RWPE2 (cell line): Measurements from ENCODE around the gene TERF2IP.
A peak's percentile ranks its signal among the peaks of the same experiment; 100 is the strongest.

Source experiments
- ATAC-seq: fragments of 200-7000 bp; cut with Tn5 transposase; 3 replicates; pipeline ENCODE4 v1.9.1; 2021; ENCODE audit warnings: low read depth
- DNase-seq: peaks from one replicate; pipeline ENCODE4 v3.0.0-alpha.2; 2020; ENCODE audit warnings: low spot score
- H3K27ac ChIP-seq: fragments of 450-650 bp; 2 replicates; pipeline ENCODE4 v1.5.1; 2017; ENCODE audit warnings: mild to moderate bottlenecking; ENCODE audit not compliant: poor library complexity, severe bottlenecking
- H3K27me3 ChIP-seq: fragments of 250-450 bp; sonication (Bioruptor Pico); 2 replicates; pipeline ENCODE4 v1.5.1; 2021; ENCODE audit warnings: mild to moderate bottlenecking, moderate library complexity; ENCODE audit not compliant: insufficient read depth, poor library complexity, severe bottlenecking
- H3K36me3 ChIP-seq: fragments of 250-450 bp; sonication (Bioruptor Pico); 2 replicates; pipeline ENCODE4 v1.5.1; 2020; ENCODE audit warnings: low read depth, mild to moderate bottlenecking, moderate library complexity
- H3K4me1 ChIP-seq: fragments of 250-450 bp; sonication (Bioruptor Pico); 2 replicates; pipeline ENCODE4 v1.5.1; 2021; ENCODE audit warnings: mild to moderate bottlenecking, moderate library complexity; ENCODE audit not compliant: insufficient read depth, poor library complexity, severe bottlenecking
- H3K4me3 ChIP-seq: fragments of 250-450 bp; sonication (Bioruptor Pico); 2 replicates; pipeline ENCODE4 v1.5.1; 2021; ENCODE audit warnings: mild to moderate bottlenecking, moderate library complexity; ENCODE audit not compliant: severe bottlenecking
- H3K9me3 ChIP-seq: fragments of 250-450 bp; sonication (Bioruptor Pico); 2 replicates; pipeline ENCODE4 v1.5.1; 2021; ENCODE audit warnings: mild to moderate bottlenecking, moderate library complexity; ENCODE audit not compliant: severe bottlenecking
- TF ChIP-seq, protein P1 (sequence below): fragments of 450-650 bp; IDR thresholded peaks from one replicate; pipeline ENCODE4 v1.5.1; 2017; ENCODE audit warnings: mild to moderate bottlenecking, moderate library complexity; ENCODE audit not compliant: poor library complexity, severe bottlenecking

The TERF2IP gene

DNA sequence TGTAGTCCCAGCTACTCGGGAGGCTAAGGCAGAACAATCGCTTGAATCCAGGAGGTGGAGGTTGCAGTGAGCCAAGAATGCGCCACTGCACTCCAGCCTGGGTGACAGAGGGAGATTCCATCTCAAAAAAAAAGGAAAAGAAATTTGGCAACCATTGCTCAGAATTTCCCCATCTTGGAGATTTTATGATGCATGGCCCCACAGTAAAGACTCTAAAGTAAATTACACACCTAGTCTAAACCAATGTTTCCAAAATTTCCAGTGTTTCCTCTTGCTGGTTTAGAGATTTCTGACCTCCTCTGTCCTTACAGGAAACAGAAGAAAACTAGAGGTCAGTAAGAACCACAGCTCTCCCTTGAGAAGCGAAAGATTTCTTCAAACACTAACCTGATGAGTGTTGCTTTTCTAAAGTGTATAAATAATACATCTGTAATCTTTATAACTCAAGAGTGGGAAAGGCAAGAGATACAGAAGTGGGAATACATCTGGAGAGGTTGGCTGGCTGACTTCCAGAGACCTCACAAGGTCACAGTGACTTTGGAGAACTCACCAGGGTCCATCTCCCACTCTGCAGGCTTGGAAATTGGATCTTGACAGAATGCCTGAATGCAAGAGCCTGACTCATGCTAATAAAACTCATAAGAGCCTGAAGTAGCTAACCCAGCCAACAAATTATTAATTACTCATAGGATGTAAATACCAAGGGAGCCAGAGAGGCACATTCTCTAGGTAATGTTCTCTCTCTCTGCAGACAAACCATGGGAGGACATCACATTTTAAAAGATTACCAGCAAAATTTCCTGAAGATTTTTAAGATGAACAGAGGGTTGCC lies 33.3 kb upstream of the TERF2IP start:
- Histone ChIP-seq H3K4me3 (no peak overlapping the region), H3K36me3 (peaks cover 90% of the 10 kb centered on the region), H3K27ac (peak overlapping the region; percentile 71), H3K27me3 (no peaks in the 10 kb centered on the region), H3K9me3 (no peaks in the 10 kb centered on the region), H3K4me1 (peaks cover 12% of the 10 kb centered on the region)
- peak; percentile 93 for ATAC-seq
- DNase-seq = no peak
- TF ChIP-seq, protein P1, sequence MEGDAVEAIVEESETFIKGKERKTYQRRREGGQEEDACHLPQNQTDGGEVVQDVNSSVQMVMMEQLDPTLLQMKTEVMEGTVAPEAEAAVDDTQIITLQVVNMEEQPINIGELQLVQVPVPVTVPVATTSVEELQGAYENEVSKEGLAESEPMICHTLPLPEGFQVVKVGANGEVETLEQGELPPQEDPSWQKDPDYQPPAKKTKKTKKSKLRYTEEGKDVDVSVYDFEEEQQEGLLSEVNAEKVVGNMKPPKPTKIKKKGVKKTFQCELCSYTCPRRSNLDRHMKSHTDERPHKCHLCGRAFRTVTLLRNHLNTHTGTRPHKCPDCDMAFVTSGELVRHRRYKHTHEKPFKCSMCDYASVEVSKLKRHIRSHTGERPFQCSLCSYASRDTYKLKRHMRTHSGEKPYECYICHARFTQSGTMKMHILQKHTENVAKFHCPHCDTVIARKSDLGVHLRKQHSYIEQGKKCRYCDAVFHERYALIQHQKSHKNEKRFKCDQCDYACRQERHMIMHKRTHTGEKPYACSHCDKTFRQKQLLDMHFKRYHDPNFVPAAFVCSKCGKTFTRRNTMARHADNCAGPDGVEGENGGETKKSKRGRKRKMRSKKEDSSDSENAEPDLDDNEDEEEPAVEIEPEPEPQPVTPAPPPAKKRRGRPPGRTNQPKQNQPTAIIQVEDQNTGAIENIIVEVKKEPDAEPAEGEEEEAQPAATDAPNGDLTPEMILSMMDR = no peak

DNA sequence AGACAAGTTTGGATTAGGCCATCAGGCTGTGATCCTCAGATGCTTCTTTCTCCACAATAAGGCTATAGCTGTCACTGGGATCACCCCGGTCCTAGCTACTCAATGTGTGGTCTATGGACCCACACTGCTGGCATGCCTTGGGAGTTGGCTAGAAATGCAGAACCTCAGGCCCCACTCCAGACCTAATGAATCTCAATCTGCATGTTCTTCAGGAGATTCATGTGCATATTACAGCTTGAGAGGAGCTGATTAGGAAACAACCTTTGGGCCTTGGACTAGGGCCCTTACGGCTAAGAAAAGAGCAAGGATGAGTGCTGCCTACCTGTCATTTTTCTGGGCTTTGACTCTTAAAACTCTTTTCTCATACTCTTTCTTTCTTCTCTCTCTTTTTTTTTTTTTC lies 32.0 kb upstream of the TERF2IP start:
- DNase-seq (no peak), ATAC-seq (no peak)
- Histone ChIP-seq H3K4me3 (no peak overlapping the region), H3K27ac (peak overlapping the region; percentile 71), H3K27me3 (no peaks in the 10 kb centered on the region), H3K9me3 (no peaks in the 10 kb centered on the region), H3K36me3 (peaks cover 92% of the 10 kb centered on the region), H3K4me1 (peaks cover 12% of the 10 kb centered on the region)
- TF ChIP-seq, protein P1 = no peak

DNA sequence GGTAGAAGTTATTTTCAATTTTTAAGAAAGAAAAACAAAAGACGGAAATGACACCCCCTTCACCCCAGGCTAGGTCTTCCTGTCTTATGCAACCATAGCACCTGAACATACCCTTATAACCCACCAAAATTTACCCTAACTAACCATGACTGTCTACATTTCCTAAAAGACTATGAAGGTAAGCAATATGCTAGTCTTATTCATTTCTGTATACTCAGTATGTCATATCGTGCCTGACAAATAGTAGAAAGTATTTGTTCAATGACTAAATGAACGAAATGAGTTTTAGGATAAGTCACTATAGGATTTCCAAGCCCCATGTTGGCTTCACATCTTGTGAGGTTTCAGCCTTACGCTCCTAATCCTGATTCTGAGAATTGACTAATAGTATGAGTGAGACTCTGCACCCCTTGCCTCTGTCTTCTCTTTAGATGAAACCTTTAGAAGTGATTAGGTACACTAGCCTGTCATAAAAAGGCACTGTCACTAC lies 31.0 kb upstream of the TERF2IP start:
- TF ChIP-seq, protein P1 = no peak
- peaks cover 19% of the 10 kb centered on the region for H3K4me1 ChIP-seq
- ATAC-seq = no peak
- no peak for DNase-seq
- no peaks in the 10 kb centered on the region for H3K27me3 ChIP-seq
- no peak overlapping the region for H3K4me3 ChIP-seq
- peaks cover 91% of the 10 kb centered on the region for H3K36me3 ChIP-seq
- no peaks in the 10 kb centered on the region for H3K9me3 ChIP-seq
- no peak overlapping the region for H3K27ac ChIP-seq

DNA sequence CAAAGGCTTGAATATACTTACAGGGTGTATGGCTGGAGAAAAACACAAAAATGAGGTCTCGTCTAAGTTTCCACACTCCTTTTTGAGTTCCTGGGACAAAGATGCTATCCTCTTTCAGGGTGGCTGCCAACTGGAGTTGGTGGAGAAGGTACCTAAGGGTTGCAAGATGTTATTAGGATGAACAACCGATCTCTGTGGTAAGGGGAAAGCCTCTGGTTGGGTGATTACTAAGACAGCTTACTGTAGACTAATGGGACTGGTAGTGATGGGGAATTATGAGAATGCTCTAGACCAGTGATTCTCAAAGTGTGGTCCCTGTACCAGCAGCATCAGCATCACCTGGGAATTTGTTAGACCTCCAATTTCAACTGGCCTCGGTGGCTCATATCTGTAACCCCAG lies 30.5 kb upstream of the TERF2IP start:
- no peak overlapping the region for H3K4me3 ChIP-seq
- no peak overlapping the region for H3K27ac ChIP-seq
- no peaks in the 10 kb centered on the region for H3K27me3 ChIP-seq
- peaks cover 23% of the 10 kb centered on the region for H3K4me1 ChIP-seq
- DNase-seq = no peak
- TF ChIP-seq, protein P1 = no peak
- ATAC-seq = no peak
- H3K36me3 ChIP-seq = peaks cover 87% of the 10 kb centered on the region
- no peaks in the 10 kb centered on the region for H3K9me3 ChIP-seq

DNA sequence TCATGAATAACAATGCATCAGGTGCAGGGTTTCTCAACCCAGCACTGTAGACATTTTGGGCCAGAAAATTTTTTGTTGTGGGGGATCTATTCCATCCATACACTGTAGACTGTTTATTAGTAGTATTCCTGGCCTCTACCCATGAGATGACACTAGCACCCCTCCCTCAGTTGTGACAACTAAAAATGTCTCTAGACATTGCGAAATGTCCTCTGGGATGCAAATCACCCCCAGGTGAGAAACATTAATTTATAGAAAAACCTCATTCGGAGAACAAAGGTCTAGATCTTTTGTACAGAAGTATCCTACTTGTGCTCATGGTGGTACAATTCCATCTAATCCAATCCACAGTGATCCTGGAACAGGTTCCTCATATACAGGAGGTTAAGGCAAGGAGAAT lies 28.8 kb upstream of the TERF2IP start:
- DNase-seq (no peak), ATAC-seq (no peak)
- TF ChIP-seq, protein P1 = no peak
- peaks cover 23% of the 10 kb centered on the region for H3K4me1 ChIP-seq
- H3K27ac ChIP-seq = no peak overlapping the region
- no peak overlapping the region for H3K4me3 ChIP-seq
- no peaks in the 10 kb centered on the region for H3K9me3 ChIP-seq
- H3K27me3 ChIP-seq = no peaks in the 10 kb centered on the region
- H3K36me3 ChIP-seq = peaks cover 70% of the 10 kb centered on the region
